Activated naive CD8-positive, alpha-beta T cell (primary cell): ENCODE measurements around the gene BOLA1.

Experiments used
- H3K27ac Mint-ChIP-seq: one replicate; pipeline ENCODE4 v1.8.0; 2021; ENCODE audit warnings: mixed read lengths
- H3K27me3 Mint-ChIP-seq: one replicate; pipeline ENCODE4 v1.8.0; 2021; ENCODE audit warnings: mixed read lengths
- H3K36me3 Mint-ChIP-seq: one replicate; pipeline ENCODE4 v1.8.0; 2021; ENCODE audit warnings: mixed read lengths
- H3K4me1 Mint-ChIP-seq: one replicate; pipeline ENCODE4 v1.8.0; 2021; ENCODE audit warnings: low read depth, mixed read lengths
- H3K4me3 Mint-ChIP-seq: one replicate; pipeline ENCODE4 v1.8.0; 2021; ENCODE audit warnings: mild to moderate bottlenecking, mixed read lengths
- H3K9me3 Mint-ChIP-seq: one replicate; pipeline ENCODE4 v1.8.0; 2021; ENCODE audit warnings: low read depth, mixed read lengths

The BOLA1 gene

GRCh38 chr1:149916193-149916897 lies 17.0 kb downstream of the BOLA1 start:
- Mint-ChIP-seq H3K27me3 (no peaks in the 10 kb centered on the region), H3K36me3 (peaks cover 2% of the 10 kb centered on the region), H3K4me1 (peaks cover 39% of the 10 kb centered on the region), H3K27ac (peak overlapping the region; percentile 59), H3K4me3 (peak overlapping the region; percentile 89), H3K9me3 (no peaks in the 10 kb centered on the region)

- peaks cover 6% of the 10 kb centered on the region for H3K36me3 Mint-ChIP-seq
- peaks cover 39% of the 10 kb centered on the region for H3K4me1 Mint-ChIP-seq
- peak overlapping the region; percentile 89 for H3K4me3 Mint-ChIP-seq
- H3K27me3 Mint-ChIP-seq = no peaks in the 10 kb centered on the region
- no peaks in the 10 kb centered on the region for H3K9me3 Mint-ChIP-seq
- no peak overlapping the region for H3K27ac Mint-ChIP-seq
Observed at GRCh38 chr1:149916898-149917252, 17.5 kb downstream of the BOLA1 start.

GRCh38 chr1:149917571-149918144 lies 18.3 kb downstream of the BOLA1 start, which contains the start of gene SV2A:
TSS of gene SV2A (minus strand) at chr1:149917844. CDS start at chr1:149913840, 4,004 bp downstream.
- peak within 1 kb of the TSS; percentile 89 for H3K4me3 Mint-ChIP-seq
- peak within 1 kb of the TSS; percentile 12 for H3K27ac Mint-ChIP-seq
- H3K9me3 Mint-ChIP-seq = no peaks in the 10 kb centered on the region
- H3K4me1 Mint-ChIP-seq = peaks cover 39% of the 10 kb centered on the region
- H3K36me3 Mint-ChIP-seq = peaks cover 9% of the 10 kb centered on the region
- no peaks in the 10 kb centered on the region for H3K27me3 Mint-ChIP-seq

- Mint-ChIP-seq H3K4me1 (peaks cover 38% of the 10 kb centered on the region), H3K27me3 (no peaks in the 10 kb centered on the region), H3K4me3 (no peak overlapping the region), H3K9me3 (no peaks in the 10 kb centered on the region), H3K27ac (no peak overlapping the region), H3K36me3 (peaks cover 25% of the 10 kb centered on the region)
Observed at GRCh38 chr1:149923626-149924025, 24.3 kb downstream of the BOLA1 start.

GRCh38 chr1:149925345-149925744 lies 26.0 kb downstream of the BOLA1 start:
- peaks cover 25% of the 10 kb centered on the region for H3K36me3 Mint-ChIP-seq
- peak overlapping the region; percentile 54 for H3K27ac Mint-ChIP-seq
- no peaks in the 10 kb centered on the region for H3K9me3 Mint-ChIP-seq
- H3K4me3 Mint-ChIP-seq = peak overlapping the region; percentile 98
- peaks cover 37% of the 10 kb centered on the region for H3K4me1 Mint-ChIP-seq
- H3K27me3 Mint-ChIP-seq = no peaks in the 10 kb centered on the region

- no peak overlapping the region for H3K27ac Mint-ChIP-seq
- peaks cover 37% of the 10 kb centered on the region for H3K4me1 Mint-ChIP-seq
- H3K36me3 Mint-ChIP-seq = peaks cover 25% of the 10 kb centered on the region
- H3K9me3 Mint-ChIP-seq = no peaks in the 10 kb centered on the region
- peak overlapping the region; percentile 98 for H3K4me3 Mint-ChIP-seq
- H3K27me3 Mint-ChIP-seq = no peaks in the 10 kb centered on the region
Observed at GRCh38 chr1:149925751-149926150, 26.4 kb downstream of the BOLA1 start.

GRCh38 chr1:149926296-149926695 lies 26.9 kb downstream of the BOLA1 start:
- Mint-ChIP-seq H3K27ac (no peak overlapping the region), H3K27me3 (no peaks in the 10 kb centered on the region), H3K36me3 (peaks cover 25% of the 10 kb centered on the region), H3K4me1 (peaks cover 38% of the 10 kb centered on the region), H3K9me3 (no peaks in the 10 kb centered on the region), H3K4me3 (peak overlapping the region; percentile 98)

GRCh38 chr1:149927056-149927562 lies 27.7 kb downstream of the BOLA1 start:
- Mint-ChIP-seq H3K9me3 (no peaks in the 10 kb centered on the region), H3K27ac (peak overlapping the region; percentile 95), H3K4me3 (peak overlapping the region; percentile 98), H3K4me1 (peaks cover 40% of the 10 kb centered on the region), H3K27me3 (no peaks in the 10 kb centered on the region), H3K36me3 (peaks cover 19% of the 10 kb centered on the region)

- Mint-ChIP-seq H3K27me3 (no peaks in the 10 kb centered on the region), H3K36me3 (peaks cover 18% of the 10 kb centered on the region), H3K4me3 (peak within 1 kb of the TSS; percentile 98), H3K27ac (peak within 1 kb of the TSS; percentile 95), H3K4me1 (peaks cover 40% of the 10 kb centered on the region), H3K9me3 (no peaks in the 10 kb centered on the region)
Observed at GRCh38 chr1:149927563-149928400, 28.4 kb downstream of the BOLA1 start, which contains the start of gene SF3B4. TSS of gene SF3B4 (minus strand) at chr1:149927803. CDS start at chr1:149927759, 44 bp downstream.

GRCh38 chr1:149928401-149928724 lies 29.0 kb downstream of the BOLA1 start:
- Mint-ChIP-seq H3K9me3 (no peaks in the 10 kb centered on the region), H3K36me3 (peaks cover 16% of the 10 kb centered on the region), H3K4me3 (peak overlapping the region; percentile 98), H3K27me3 (no peaks in the 10 kb centered on the region), H3K27ac (peak overlapping the region; percentile 95), H3K4me1 (peaks cover 37% of the 10 kb centered on the region)

GRCh38 chr1:149929856-149930255 lies 30.5 kb downstream of the BOLA1 start:
- peaks cover 30% of the 10 kb centered on the region for H3K4me1 Mint-ChIP-seq
- H3K36me3 Mint-ChIP-seq = peaks cover 7% of the 10 kb centered on the region
- no peaks in the 10 kb centered on the region for H3K9me3 Mint-ChIP-seq
- no peaks in the 10 kb centered on the region for H3K27me3 Mint-ChIP-seq
- H3K27ac Mint-ChIP-seq = peak overlapping the region; percentile 16
- H3K4me3 Mint-ChIP-seq = no peak overlapping the region

- Mint-ChIP-seq H3K27me3 (no peaks in the 10 kb centered on the region), H3K36me3 (no peaks in the 10 kb centered on the region), H3K9me3 (no peaks in the 10 kb centered on the region), H3K27ac (no peak overlapping the region), H3K4me1 (peaks cover 17% of the 10 kb centered on the region), H3K4me3 (no peak overlapping the region)
Observed at GRCh38 chr1:149931212-149931790, 31.9 kb downstream of the BOLA1 start.

GRCh38 chr1:149932474-149932873 lies 33.1 kb downstream of the BOLA1 start:
- no peaks in the 10 kb centered on the region for H3K36me3 Mint-ChIP-seq
- no peaks in the 10 kb centered on the region for H3K27me3 Mint-ChIP-seq
- no peak overlapping the region for H3K4me3 Mint-ChIP-seq
- no peak overlapping the region for H3K27ac Mint-ChIP-seq
- H3K9me3 Mint-ChIP-seq = no peaks in the 10 kb centered on the region
- peaks cover 20% of the 10 kb centered on the region for H3K4me1 Mint-ChIP-seq

- Mint-ChIP-seq H3K36me3 (no peaks in the 10 kb centered on the region), H3K27me3 (no peaks in the 10 kb centered on the region), H3K27ac (no peak overlapping the region), H3K4me3 (no peak overlapping the region), H3K9me3 (no peaks in the 10 kb centered on the region), H3K4me1 (peaks cover 21% of the 10 kb centered on the region)
Observed at GRCh38 chr1:149933208-149933607, 33.8 kb downstream of the BOLA1 start.

GRCh38 chr1:149934356-149934755 lies 35.0 kb downstream of the BOLA1 start:
- Mint-ChIP-seq H3K4me1 (peaks cover 21% of the 10 kb centered on the region), H3K27me3 (no peaks in the 10 kb centered on the region), H3K4me3 (no peak overlapping the region), H3K27ac (no peak overlapping the region), H3K36me3 (no peaks in the 10 kb centered on the region), H3K9me3 (no peaks in the 10 kb centered on the region)
